ENCODE data around the gene RPS16.

RPS16 gene

DNA sequence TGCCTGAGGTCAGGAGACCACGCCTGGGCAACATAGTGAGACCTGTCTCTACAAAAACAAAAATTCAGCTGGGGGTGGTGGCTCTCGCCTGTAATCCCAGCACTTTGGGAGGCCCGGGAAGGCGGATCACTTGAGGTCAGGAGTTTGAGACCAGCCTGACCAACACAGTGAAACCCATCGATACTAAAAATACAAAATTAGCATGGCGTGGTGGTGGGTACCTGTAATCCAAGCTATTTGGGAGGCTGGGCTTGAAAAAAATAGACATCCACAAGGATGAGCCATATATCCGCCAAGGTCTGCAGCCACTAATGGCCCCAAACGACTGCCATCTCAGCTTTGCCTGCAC lies 3.1 kb downstream of the RPS16 start:
- no peak overlapping the region for H3K4me2 ChIP-seq
- peaks cover 54% of the 10 kb centered on the region for H3K4me1 ChIP-seq (ENCODE audit: low read depth, poor library complexity, severe bottlenecking)
- TF ChIP-seq, protein P1, sequence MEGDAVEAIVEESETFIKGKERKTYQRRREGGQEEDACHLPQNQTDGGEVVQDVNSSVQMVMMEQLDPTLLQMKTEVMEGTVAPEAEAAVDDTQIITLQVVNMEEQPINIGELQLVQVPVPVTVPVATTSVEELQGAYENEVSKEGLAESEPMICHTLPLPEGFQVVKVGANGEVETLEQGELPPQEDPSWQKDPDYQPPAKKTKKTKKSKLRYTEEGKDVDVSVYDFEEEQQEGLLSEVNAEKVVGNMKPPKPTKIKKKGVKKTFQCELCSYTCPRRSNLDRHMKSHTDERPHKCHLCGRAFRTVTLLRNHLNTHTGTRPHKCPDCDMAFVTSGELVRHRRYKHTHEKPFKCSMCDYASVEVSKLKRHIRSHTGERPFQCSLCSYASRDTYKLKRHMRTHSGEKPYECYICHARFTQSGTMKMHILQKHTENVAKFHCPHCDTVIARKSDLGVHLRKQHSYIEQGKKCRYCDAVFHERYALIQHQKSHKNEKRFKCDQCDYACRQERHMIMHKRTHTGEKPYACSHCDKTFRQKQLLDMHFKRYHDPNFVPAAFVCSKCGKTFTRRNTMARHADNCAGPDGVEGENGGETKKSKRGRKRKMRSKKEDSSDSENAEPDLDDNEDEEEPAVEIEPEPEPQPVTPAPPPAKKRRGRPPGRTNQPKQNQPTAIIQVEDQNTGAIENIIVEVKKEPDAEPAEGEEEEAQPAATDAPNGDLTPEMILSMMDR (conservative IDR thresholded peaks at IDR 0.05; ENCODE audit: low read depth, low read length), result no peak
- H3K27me3 ChIP-seq (ENCODE audit: insufficient read depth, low read depth), result 0 out of 2 replicates have a peak, but pooled peaks cover under 1% of the 10 kb centered on the region
- peaks cover 23% of the 10 kb centered on the region for H3K79me2 ChIP-seq (ENCODE audit: insufficient read depth, low read depth)
- H3K27ac ChIP-seq, result peak overlapping the region; percentile 16; the same call in 1 of the 2 replicates
- H3K4me3 ChIP-seq (IDR thresholded peaks at IDR 0.05; ENCODE audit: insufficient read depth, low read depth, low read length), result no peak overlapping the region
- H4K20me1 ChIP-seq (ENCODE audit: insufficient read depth), result no peaks in the 10 kb centered on the region
- peaks cover 27% of the 10 kb centered on the region; the same call in 1 of the 2 replicates for H3K36me3 ChIP-seq (ENCODE audit: insufficient read depth)
- no peak overlapping the region for H3K9ac ChIP-seq
- H2AFZ ChIP-seq (ENCODE audit: low read depth), result no peak overlapping the region

DNA sequence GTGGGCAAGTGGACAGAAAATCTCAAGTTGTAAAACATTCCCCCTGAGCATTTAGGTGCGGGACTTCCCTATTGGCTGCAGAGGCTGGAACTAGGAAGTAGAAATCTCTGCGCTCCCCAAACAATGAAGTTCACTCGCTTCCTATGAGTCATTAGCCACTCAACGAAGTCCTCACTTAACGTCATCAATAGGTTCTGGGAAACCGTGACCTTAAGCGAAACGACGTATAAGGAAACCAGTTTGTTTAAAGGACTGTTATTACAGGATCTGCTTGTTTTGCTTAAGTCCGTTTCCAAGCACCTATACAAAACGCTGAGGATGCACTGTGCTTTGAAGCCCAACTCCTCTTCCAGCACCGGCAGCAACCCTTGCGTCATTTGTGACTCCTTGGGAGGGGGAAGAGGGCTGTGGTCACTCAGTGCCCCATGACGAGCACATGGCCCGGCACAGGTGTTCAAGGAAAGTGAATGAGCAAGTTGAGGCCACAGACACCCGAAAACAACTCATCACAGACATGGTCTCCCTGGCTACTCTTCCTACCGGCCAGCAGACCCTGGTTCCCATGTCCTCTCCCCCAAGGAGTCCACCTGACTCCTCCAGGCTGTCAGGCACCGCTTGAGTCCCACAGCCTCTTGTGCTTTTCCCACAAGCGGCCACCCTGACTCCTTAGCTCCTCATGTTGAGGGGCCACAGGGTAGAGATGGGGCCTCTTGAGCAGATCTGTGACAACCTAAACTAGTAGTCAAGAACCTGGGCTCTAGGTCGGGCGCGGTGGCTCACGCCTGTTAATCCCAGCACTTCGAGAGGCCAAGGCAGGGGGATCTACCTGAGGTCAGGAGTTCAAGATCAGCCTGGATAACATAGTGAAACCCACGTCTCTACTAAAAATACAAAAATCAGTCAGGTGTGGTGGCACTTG lies 4.8 kb downstream of the RPS16 start:
- no peak overlapping the region for H3K4me3 ChIP-seq (IDR thresholded peaks at IDR 0.05; ENCODE audit: insufficient read depth, low read depth, low read length)
- TF ChIP-seq, protein P1 (conservative IDR thresholded peaks at IDR 0.05; ENCODE audit: low read depth, low read length), result no peak

DNA sequence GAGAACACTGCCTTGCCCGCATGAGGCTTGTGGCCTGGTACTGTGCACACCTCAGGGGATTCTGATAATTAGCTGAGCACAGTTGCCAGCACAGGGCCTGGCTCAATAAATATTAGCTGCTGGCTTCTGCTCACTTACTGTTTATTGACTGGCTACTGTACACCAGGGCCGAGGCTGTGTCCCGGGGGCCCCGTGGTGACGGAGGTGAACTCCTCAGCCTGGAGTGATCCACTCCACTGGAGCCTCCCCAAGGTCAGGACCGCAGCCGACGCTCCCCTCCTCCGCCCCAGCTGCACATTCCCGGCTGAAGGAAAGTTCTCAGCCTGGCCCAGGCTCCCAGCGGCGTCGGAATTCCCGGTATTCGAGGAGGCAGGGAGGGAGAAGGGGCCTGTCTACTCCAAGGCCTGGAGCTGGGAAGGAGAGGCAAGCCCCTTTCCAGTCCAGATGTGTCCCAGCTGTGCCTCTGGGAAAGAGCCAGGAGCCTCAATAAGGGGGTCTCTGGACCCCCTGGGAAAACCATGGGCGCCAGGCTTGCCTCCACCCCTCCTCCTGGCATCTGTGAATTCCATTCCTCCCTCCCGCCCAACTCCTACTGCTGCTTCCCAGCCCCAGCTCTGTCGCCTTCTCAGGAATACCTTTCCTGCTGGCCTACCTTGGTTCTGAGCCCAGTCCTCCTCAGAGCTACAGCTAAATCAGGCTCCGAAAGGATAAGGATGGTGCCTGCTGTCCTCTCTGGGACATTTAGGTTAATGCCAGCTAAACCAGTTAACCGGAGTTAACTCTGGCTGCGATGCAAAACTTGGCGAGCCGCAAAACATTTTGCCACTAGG lies 7.3 kb downstream of the RPS16 start:
- Histone ChIP-seq H3K79me2 (ENCODE audit: insufficient read depth, low read depth) (0 out of 2 replicates have a peak, but pooled peaks cover under 1% of the 10 kb centered on the region), H3K4me1 (ENCODE audit: low read depth, poor library complexity, severe bottlenecking) (peaks cover 32% of the 10 kb centered on the region), H4K20me1 (ENCODE audit: insufficient read depth) (no peaks in the 10 kb centered on the region), H3K4me3 (IDR thresholded peaks at IDR 0.05; ENCODE audit: insufficient read depth, low read depth, low read length) (no peak overlapping the region), H3K36me3 (ENCODE audit: insufficient read depth) (peaks cover 11% of the 10 kb centered on the region; the same call in 1 of the 2 replicates), H2AFZ (ENCODE audit: low read depth) (no peak overlapping the region), H3K9ac (no peak overlapping the region), H3K27ac (no peak overlapping the region), H3K4me2 (no peak overlapping the region), H3K27me3 (ENCODE audit: insufficient read depth, low read depth) (0 out of 2 replicates have a peak, but pooled peaks cover 3% of the 10 kb centered on the region)
- TF ChIP-seq, protein P1 (conservative IDR thresholded peaks at IDR 0.05; ENCODE audit: low read depth, low read length), result no peak

More for the DNA sequence above, 4.8 kb downstream of the RPS16 start:
- H3K27me3 ChIP-seq (ENCODE audit: insufficient read depth, low read depth), result 0 out of 2 replicates have a peak, but pooled peaks cover 3% of the 10 kb centered on the region
- no peak overlapping the region for H3K4me2 ChIP-seq
- H2AFZ ChIP-seq (ENCODE audit: low read depth), result no peak overlapping the region
- peaks cover 47% of the 10 kb centered on the region for H3K4me1 ChIP-seq (ENCODE audit: low read depth, poor library complexity, severe bottlenecking)
- H3K27ac ChIP-seq, result peak overlapping the region; percentile 49
- no peaks in the 10 kb centered on the region for H4K20me1 ChIP-seq (ENCODE audit: insufficient read depth)
- H3K79me2 ChIP-seq (ENCODE audit: insufficient read depth, low read depth), result peaks cover 23% of the 10 kb centered on the region
- no peak overlapping the region for H3K9ac ChIP-seq
- peaks cover 27% of the 10 kb centered on the region; the same call in 1 of the 2 replicates for H3K36me3 ChIP-seq (ENCODE audit: insufficient read depth)

DNA sequence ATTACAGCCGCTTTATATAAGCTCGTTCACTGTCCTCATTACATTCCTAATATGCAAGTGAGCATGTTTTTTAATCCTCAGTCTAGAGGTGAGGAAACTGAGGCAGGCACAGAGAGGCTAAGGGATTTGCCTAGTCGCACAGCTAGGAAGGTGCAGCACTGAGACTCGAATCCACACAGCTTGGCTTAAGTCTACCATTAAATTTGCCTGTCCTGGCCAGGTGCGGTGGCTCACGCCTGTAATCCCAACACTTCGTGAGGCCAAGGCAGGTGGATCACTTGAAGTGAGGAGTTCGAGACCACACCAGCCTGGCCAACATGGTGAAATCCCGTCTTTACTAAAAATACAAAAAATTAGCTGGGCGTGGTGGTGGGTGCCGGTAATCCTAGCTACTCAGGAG lies 8.0 kb downstream of the RPS16 start:
- Histone ChIP-seq H3K27ac (no peak overlapping the region), H3K4me3 (IDR thresholded peaks at IDR 0.05; ENCODE audit: insufficient read depth, low read depth, low read length) (no peak overlapping the region), H4K20me1 (ENCODE audit: insufficient read depth) (no peaks in the 10 kb centered on the region), H3K4me1 (ENCODE audit: low read depth, poor library complexity, severe bottlenecking) (peaks cover 24% of the 10 kb centered on the region), H3K79me2 (ENCODE audit: insufficient read depth, low read depth) (no peaks in the 10 kb centered on the region), H3K36me3 (ENCODE audit: insufficient read depth) (peaks cover 3% of the 10 kb centered on the region; the same call in 1 of the 2 replicates), H2AFZ (ENCODE audit: low read depth) (no peak overlapping the region), H3K27me3 (ENCODE audit: insufficient read depth, low read depth) (0 out of 2 replicates have a peak, but pooled peaks cover 3% of the 10 kb centered on the region), H3K9ac (no peak overlapping the region), H3K4me2 (no peak overlapping the region)
- TF ChIP-seq, protein P1 (conservative IDR thresholded peaks at IDR 0.05; ENCODE audit: low read depth, low read length), result no peak
